Measurements from ENCODE around the gene SLC25A27. TPM values are rescaled to one million over a fixed set of nuclear protein-coding genes. Genes with fewer than 3 reads are reported as not detected.
A peak's percentile ranks its signal among the peaks of the same experiment; 100 is the strongest.

Gene SLC25A27
- total and polyA plus RNA-seq, 12 donors: 3.1 to 99.7 (median 18.3) TPM

GRCh38 chr6:46651006-46651405 is 1.8 kb upstream of the SLC25A27 start:
- Histone ChIP-seq H3K27ac (no peak overlapping the region), H3K4me3 (peak overlapping the region in 1 of 4 donors; percentile 62), H3K4me1 (replicated peaks in 1 of 2) (peaks cover 4 to 21% of the 10 kb centered on the region in 2 donors), H3K27me3 (no peaks in the 10 kb centered on the region), H3K36me3 (replicated peaks in 1 of 2) (no peaks in the 10 kb centered on the region), H3K9me3 (replicated peaks in 1 of 3) (no peaks in the 10 kb centered on the region)
- WGBS, 4 donors: 89 to 100% (median 91%) methylated on average over 1 of the region's 1 CpG
- intact Hi-C loops (cut with DNase I): no loop called here
- TF ChIP-seq CTCF (IDR thresholded peaks at IDR 0.05) (no peak), POLR2A (IDR thresholded peaks at IDR 0.05) (no peak)
- DNase-seq: no peak

DNA sequence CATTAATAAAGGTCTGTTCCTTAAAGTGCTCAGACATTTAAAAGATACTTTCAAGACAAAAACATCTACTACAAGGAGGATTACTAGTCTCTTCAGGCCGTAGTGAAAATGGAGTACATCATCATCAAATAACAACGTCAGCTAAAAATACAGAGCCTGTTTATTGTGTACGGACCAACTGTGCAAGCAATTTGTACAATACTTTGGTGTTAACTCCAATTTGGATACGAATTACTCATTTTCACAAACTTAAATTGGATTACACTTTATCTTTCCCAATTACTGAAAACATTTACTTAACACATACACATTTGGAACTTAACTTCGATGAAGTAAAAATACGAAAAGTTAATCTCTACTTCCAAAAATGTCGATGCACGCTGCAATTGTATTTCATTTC is 959 bp upstream of the SLC25A27 start:
- intact Hi-C loops (cut with DNase I): no loop called here
- H3K27me3 ChIP-seq: no peaks in the 10 kb centered on the region
- 15 to 19% (median 18%) methylated on average over 8 of the region's 8 CpGs for WGBS, 4 donors
- no peak for DNase-seq
- peaks cover 4 to 21% of the 10 kb centered on the region in 2 donors for H3K4me1 ChIP-seq (replicated peaks in 1 of 2)
- no peaks in the 10 kb centered on the region for H3K9me3 ChIP-seq (replicated peaks in 1 of 3)
- no peaks in the 10 kb centered on the region for H3K36me3 ChIP-seq (replicated peaks in 1 of 2)
- TF ChIP-seq CTCF (IDR thresholded peaks at IDR 0.05) (no peak), POLR2A (IDR thresholded peaks at IDR 0.05) (no peak)
- H3K27ac ChIP-seq: no peak overlapping the region
- H3K4me3 ChIP-seq: peak overlapping the region in 2 of 4 donors; percentile 62 to 72

DNA sequence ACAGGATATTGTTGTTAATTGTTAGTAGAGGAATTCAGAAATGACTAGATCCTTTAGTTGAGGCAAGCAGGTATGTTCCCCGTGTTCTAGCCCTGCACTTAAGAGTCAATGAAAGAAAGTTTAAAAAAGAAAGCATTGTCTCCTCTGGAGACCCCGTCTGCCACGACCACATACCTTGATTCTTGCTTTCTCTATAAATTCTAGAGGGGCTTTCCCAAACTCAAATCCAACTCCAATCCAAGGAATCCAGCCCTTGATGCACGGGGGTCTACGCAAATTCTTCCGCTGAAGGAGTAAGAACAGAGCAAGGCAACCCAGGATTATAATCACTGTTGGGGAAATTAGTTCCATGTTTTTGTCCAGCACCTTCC is 558 bp upstream of the SLC25A27 start:
- WGBS, 4 donors: 2 to 5% (median 3%) methylated on average over 6 of the region's 6 CpGs
- H3K9me3 ChIP-seq (replicated peaks in 1 of 3): no peaks in the 10 kb centered on the region
- TF ChIP-seq POLR2A (IDR thresholded peaks at IDR 0.05): no peak
- no peak for TF ChIP-seq CTCF (IDR thresholded peaks at IDR 0.05)
- H3K36me3 ChIP-seq (replicated peaks in 1 of 2): no peaks in the 10 kb centered on the region
- intact Hi-C loops (cut with DNase I): no loop called here
- DNase-seq: no peak
- H3K27ac ChIP-seq: peak overlapping the region in 2 of 5 donors; percentile 29 to 90
- peaks cover 4 to 21% of the 10 kb centered on the region in 2 donors for H3K4me1 ChIP-seq (replicated peaks in 1 of 2)
- H3K4me3 ChIP-seq: peak overlapping the region in 3 of 4 donors; percentile 26 to 72 (median 62)
- no peaks in the 10 kb centered on the region for H3K27me3 ChIP-seq

DNA sequence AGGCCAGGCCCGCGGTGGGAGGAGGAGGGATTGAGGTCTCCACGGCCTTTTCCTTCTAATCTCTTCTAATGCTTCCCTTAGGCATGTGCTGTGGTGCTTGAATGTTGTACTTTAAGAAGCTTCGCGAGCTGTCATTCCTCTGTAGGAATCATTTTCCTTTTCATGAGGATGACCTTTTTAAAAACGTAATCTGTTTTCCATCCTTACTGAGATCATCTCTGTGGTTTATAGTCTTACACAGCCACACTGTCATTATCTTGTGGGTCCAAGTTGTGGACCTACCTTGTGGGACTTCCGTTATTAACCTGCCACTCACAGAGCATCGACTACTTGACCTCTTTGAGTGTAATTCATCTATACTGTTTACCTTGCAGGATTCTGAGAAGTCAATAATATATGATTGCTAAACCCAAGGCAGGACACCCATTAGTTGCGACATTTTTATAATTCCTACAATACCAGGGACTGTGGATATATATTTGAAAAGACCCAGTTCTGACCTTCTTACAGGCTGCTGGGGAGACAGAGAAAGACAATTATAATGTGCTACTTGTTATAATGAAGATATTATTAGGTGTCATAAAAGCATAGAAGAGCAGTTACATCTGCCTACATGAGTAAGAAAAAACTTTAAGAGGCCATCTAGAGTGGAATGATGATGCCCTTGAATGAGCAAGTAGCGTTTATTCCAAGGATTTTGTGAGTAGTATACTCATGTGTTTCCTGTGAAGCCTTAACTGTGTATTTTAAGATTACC is 842 bp downstream of the SLC25A27 start:
- H3K4me3 ChIP-seq: peak overlapping the region; percentile 39 to 84 (median 67)
- no peaks in the 10 kb centered on the region for H3K36me3 ChIP-seq (replicated peaks in 1 of 2)
- H3K4me1 ChIP-seq (replicated peaks in 1 of 2): peaks cover 4 to 21% of the 10 kb centered on the region in 2 donors
- H3K9me3 ChIP-seq (replicated peaks in 1 of 3): no peaks in the 10 kb centered on the region
- H3K27ac ChIP-seq: peak overlapping the region in 4 of 5 donors; percentile 64 to 90 (median 72)
- H3K27me3 ChIP-seq: no peaks in the 10 kb centered on the region
- 15 to 20% (median 18%) methylated on average over 10 of the region's 10 CpGs for WGBS, 4 donors
- intact Hi-C loops (cut with DNase I): no loop called here
- DNase-seq: no peak
- TF ChIP-seq CTCF (IDR thresholded peaks at IDR 0.05) (no peak), POLR2A (IDR thresholded peaks at IDR 0.05) (no peak)

Data from adrenal gland (tissue), 12 donors.